Neural progenitor cell (in vitro differentiated cells): ENCODE data around the gene TTLL3.

Experiments
- EZH2 ChIP-seq: fragments of 200-600 bp; sonication (generic); IDR thresholded peaks from 2 replicates; pipeline ENCODE4 v1.6.1; 2017; ENCODE audit warnings: antibody characterized with exemption, mild to moderate bottlenecking, moderate library complexity
- TF ChIP-seq, protein P1 (sequence below): fragments of 200-600 bp; sonication (generic); IDR thresholded peaks from 2 replicates; pipeline ENCODE4 v1.5.1; 2017; ENCODE audit warnings: antibody characterized with exemption, mild to moderate bottlenecking

DNA sequence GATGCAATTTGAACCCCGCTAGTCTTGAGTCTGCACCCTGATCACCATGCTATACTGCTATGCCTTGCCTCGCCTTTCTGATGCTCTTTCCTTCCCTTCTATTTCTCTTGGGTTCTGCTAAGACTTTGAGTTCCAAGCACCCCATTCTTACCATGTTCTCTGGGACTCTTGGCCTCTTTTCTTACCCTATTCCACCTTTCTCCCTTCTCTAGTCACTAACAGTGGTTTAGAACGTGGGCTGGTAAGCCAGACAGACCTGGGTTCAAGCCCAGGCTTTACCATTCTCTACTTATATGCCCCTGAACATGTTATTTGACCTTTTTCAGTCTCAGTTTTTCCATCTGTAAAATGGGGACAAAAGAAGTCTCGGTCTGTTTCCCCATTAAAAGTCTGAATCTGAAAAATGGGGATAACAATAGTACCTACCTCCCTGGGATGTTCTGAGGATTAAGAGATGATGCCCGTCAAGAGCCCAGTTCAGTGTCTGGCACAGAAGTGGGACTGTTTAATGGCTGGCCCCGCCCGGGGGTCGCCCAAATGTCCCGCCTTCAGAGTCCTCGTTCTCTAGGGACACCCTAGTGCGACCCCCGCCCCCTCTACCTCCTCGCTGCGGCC lies 18.2 kb upstream of the TTLL3 start:
- TF ChIP-seq, protein P1, sequence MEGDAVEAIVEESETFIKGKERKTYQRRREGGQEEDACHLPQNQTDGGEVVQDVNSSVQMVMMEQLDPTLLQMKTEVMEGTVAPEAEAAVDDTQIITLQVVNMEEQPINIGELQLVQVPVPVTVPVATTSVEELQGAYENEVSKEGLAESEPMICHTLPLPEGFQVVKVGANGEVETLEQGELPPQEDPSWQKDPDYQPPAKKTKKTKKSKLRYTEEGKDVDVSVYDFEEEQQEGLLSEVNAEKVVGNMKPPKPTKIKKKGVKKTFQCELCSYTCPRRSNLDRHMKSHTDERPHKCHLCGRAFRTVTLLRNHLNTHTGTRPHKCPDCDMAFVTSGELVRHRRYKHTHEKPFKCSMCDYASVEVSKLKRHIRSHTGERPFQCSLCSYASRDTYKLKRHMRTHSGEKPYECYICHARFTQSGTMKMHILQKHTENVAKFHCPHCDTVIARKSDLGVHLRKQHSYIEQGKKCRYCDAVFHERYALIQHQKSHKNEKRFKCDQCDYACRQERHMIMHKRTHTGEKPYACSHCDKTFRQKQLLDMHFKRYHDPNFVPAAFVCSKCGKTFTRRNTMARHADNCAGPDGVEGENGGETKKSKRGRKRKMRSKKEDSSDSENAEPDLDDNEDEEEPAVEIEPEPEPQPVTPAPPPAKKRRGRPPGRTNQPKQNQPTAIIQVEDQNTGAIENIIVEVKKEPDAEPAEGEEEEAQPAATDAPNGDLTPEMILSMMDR, result no peak
- TF ChIP-seq EZH2, result no peak
